ENCODE data around the gene MAP7.

The MAP7 gene

GRCh38 chr6:136563386-136564152, 13.3 kb upstream of the MAP7 start:
- DNase-seq = no peak

- DNase-seq = no peak
These were observed 12.0 kb upstream of the MAP7 start for GRCh38 chr6:136562211-136562610.

GRCh38 chr6:136553166-136553787, 3.1 kb upstream of the MAP7 start:
- DNase-seq = no peak

- DNase-seq = no peak
These were observed 1.8 kb upstream of the MAP7 start for GRCh38 chr6:136552054-136552453.

GRCh38 chr6:136551103-136551502, 881 bp upstream of the MAP7 start:
- peak; percentile 50 for DNase-seq

GRCh38 chr6:136550045-136550329, 235 bp downstream of the MAP7 start:
- peak; percentile 57 for DNase-seq

- peak; percentile 34 for DNase-seq
These were observed 750 bp downstream of the MAP7 start for GRCh38 chr6:136549300-136550044.

GRCh38 chr6:136548582-136549299, 1.5 kb downstream of the MAP7 start:
- no peak for DNase-seq

- no peak for DNase-seq
These were observed 2.4 kb downstream of the MAP7 start for GRCh38 chr6:136547871-136548270.

- peak; percentile 25 for DNase-seq
These were observed 2.9 kb downstream of the MAP7 start for GRCh38 chr6:136547336-136547735.

GRCh38 chr6:136546331-136546730, 3.9 kb downstream of the MAP7 start:
- DNase-seq = no peak

GRCh38 chr6:136544326-136544725, 5.9 kb downstream of the MAP7 start:
- no peak for DNase-seq

GRCh38 chr6:136541395-136541794, 8.8 kb downstream of the MAP7 start:
- no peak for DNase-seq

- DNase-seq = no peak
These were observed 10.1 kb downstream of the MAP7 start for GRCh38 chr6:136539967-136540652.

- no peak for DNase-seq
These were observed 11.4 kb downstream of the MAP7 start for GRCh38 chr6:136538836-136539235.

- no peak for DNase-seq
These were observed 14.2 kb downstream of the MAP7 start for GRCh38 chr6:136535880-136536650.

- DNase-seq = no peak
These were observed 15.0 kb downstream of the MAP7 start for GRCh38 chr6:136535017-136535765.

- DNase-seq = no peak
These were observed 16.0 kb downstream of the MAP7 start for GRCh38 chr6:136534268-136534667.

GRCh38 chr6:136533487-136533886, 16.7 kb downstream of the MAP7 start:
- DNase-seq = no peak

- no peak for DNase-seq
These were observed 18.2 kb downstream of the MAP7 start for GRCh38 chr6:136532030-136532429.

- no peak for DNase-seq
These were observed 20.5 kb downstream of the MAP7 start for GRCh38 chr6:136529710-136530109.

Measured in DMS79 treated with DMSO at 0.1 percent for 48 hours (cell line).